K562 (cell line): ENCODE measurements around the gene BAIAP2. TPM values are rescaled to one million over a fixed set of nuclear protein-coding genes. Genes with fewer than 3 reads are reported as not detected.

Experiments used
- ARID1B ChIP-seq: fragments of 450-650 bp; IDR thresholded peaks from 2 replicates; pipeline ENCODE4 v1.6.1; 2016; ENCODE audit warnings: antibody characterized with exemption, mild to moderate bottlenecking, inconsistent platforms
- NFYB ChIP-seq: IDR thresholded peaks from 2 replicates; pipeline ENCODE4 v1.6.1; 2011; ENCODE audit warnings: mild to moderate bottlenecking, moderate library complexity; ENCODE audit not compliant: insufficient read length; ENCODE audit errors: extremely low read depth
- NR2C2 ChIP-seq, 2 experiments: fragments of 200-800 bp in 1 of 2; sonication (Bioruptor generic) in 1 of 2; sonication (generic) in 1 of 2; formaldehyde crosslinking in 1 of 2; IDR thresholded peaks; 2 replicates each; pipeline versions ENCODE4 v1.6.1 to v1.8.0; 2016 to 2022; ENCODE audit warnings: mild to moderate bottlenecking in 1 of 2, missing compliant biosample characterization in 1 of 2, missing genetic modification characterization in 1 of 2, missing genetic modification reagents in 1 of 2
- SMAD4 ChIP-seq: fragments of 250-450 bp; sonication (Bioruptor Pico); conservative IDR thresholded peaks from 2 replicates; pipeline ENCODE4 v1.8.0; 2021; ENCODE audit warnings: inconsistent platforms, mild to moderate bottlenecking, moderate library complexity
- ZNF133 ChIP-seq: fragments of 250-450 bp; sonication (Bioruptor Pico); IDR thresholded peaks from 2 replicates; pipeline ENCODE4 v1.4.0; 2020; ENCODE audit warnings: mild to moderate bottlenecking
- ZNF41 ChIP-seq: fragments of 250-450 bp; sonication (Bioruptor Pico); conservative IDR thresholded peaks from 2 replicates; pipeline ENCODE4 v1.4.0; 2020; ENCODE audit warnings: mild to moderate bottlenecking
- ZNF583 ChIP-seq: fragments of 250-450 bp; sonication (Bioruptor Pico); IDR thresholded peaks from 2 replicates; pipeline ENCODE4 v1.4.0; 2020
- polyA plus RNA-seq, 8 experiments: library from polyadenylated mRNA; depleted of rRNA in 4 of 8; stranded (reverse) in 5 of 8; unstranded in 3 of 8; fragments of >200 nt; fragmentation: Nextera tagmentation in 2 of 8; fragmentation: Illumina TruSeq in 1 of 8; extraction: Ambion mirVana in 2 of 8; extraction: Trizol in 1 of 8; gene quantifications; 2 replicates each; pipeline versions ENCODE4 v1.2.1 to v1.2.3, GENCODE V29; 2011 to 2014; ENCODE audit warnings: inconsistent platforms in 1 of 8, missing spikeins in 1 of 8
- total RNA-seq, 7 experiments: library from RNA; depleted of rRNA in 6 of 7; stranded (reverse); fragments of >200 nt in 6 of 7; fragmentation: Illumina TruSeq in 2 of 7; extraction: Trizol in 2 of 7; gene quantifications; 2 replicates each; pipeline versions ENCODE4 v1.2.1 to v1.2.3, GENCODE V29; 2011 to 2021; ENCODE audit warnings: low replicate concordance in 1 of 7
- TF ChIP-seq, protein P1 (sequence below), 2 experiments: fragments of 450-650 bp; IDR thresholded peaks; 2 replicates each; pipeline ENCODE4 v1.6.1; 2016; ENCODE audit warnings: mild to moderate bottlenecking in 2 of 2, borderline replicate concordance in 1 of 2, low read depth in 1 of 2, moderate library complexity in 1 of 2
- TF ChIP-seq, protein P2 (sequence below): fragments of 450-650 bp; IDR thresholded peaks from 2 replicates; pipeline ENCODE4 v1.6.1; 2016; ENCODE audit warnings: low read depth

Gene BAIAP2
- total and polyA plus RNA-seq, 9 of the 15 experiments (the other 6 are each of a cell fraction or from before 2014, with no cell fraction given) = 2.3 to 51.6 (median 18.4) TPM

GRCh38 chr17:81094509-81095382 is 59.8 kb downstream of the BAIAP2 start (continued):
- TF ChIP-seq ZNF583 (CRISPR knock-in tag) = no peak
- no peak for TF ChIP-seq ZNF133 (CRISPR knock-in tag)
- TF ChIP-seq, protein P1, sequence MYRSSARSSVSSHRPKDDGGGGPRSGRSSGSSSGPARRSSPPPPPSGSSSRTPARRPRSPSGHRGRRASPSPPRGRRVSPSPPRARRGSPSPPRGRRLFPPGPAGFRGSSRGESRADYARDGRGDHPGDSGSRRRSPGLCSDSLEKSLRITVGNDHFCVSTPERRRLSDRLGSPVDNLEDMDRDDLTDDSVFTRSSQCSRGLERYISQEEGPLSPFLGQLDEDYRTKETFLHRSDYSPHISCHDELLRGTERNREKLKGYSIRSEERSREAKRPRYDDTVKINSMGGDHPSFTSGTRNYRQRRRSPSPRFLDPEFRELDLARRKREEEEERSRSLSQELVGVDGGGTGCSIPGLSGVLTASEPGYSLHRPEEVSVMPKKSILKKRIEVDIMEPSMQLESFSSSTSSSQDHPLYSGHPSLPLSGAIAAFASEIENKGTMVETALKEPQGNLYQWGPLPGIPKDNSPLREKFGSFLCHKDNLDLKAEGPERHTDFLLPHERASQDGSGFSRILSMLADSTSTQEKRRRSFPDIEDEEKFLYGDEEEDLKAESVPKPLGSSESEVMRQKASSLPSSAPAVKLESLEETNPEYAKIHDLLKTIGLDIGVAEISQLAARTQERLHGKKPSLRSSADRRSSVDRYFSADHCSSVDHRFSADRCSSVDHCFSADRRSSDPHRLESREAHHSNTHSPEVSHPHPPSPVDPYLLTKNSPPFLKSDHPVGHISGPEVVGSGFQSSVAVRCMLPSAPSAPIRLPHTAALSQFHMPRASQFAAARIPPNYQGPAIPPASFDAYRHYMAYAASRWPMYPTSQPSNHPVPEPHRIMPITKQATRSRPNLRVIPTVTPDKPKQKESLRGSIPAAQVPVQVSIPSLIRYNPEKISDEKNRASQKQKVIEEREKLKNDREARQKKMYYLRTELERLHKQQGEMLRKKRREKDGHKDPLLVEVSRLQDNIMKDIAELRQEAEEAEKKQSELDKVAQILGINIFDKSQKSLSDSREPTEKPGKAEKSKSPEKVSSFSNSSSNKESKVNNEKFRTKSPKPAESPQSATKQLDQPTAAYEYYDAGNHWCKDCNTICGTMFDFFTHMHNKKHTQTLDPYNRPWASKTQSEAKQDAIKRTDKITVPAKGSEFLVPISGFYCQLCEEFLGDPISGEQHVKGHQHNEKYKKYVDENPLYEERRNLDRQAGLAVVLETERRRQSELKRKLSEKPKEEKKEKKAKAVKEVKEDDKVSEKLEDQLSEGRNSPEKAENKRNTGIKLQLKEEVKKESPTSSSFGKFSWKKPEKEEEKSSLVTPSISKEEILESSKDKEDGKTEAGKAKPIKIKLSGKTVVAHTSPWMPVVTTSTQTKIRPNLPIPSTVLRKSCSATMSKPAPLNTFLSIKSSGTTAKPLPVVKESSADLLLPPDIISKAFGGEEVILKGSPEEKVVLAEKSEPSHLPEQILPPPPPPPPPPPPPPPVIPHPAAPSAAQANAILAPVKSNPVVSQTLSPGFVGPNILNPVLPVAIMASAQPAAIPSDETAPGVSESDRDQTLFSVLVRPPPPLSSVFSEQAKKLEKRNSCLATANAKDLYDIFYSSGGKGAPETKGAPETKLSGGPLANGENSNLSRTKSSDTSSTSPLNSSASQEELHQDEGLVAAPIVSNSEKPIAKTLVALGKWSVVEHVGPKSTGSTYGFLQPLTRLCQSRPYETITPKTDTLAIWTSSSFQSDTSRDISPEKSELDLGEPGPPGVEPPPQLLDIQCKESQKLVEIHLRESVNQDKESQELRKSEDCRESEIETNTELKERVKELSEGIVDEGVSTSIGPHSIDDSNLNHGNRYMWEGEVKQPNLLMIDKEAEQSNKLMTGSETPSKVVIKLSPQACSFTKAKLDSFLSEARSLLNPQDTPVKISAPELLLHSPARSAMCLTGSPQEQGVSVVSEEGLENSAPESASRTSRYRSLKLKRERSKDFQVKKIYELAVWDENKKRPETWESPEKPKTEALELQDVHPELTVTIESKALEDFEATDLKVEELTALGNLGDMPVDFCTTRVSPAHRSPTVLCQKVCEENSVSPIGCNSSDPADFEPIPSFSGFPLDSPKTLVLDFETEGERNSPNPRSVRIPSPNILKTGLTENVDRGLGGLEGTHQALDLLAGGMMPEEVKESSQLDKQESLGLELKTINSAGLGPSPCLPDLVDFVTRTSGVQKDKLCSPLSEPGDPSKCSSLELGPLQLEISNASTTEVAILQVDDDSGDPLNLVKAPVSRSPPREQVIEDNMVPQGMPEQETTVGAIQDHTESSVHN (IDR thresholded peaks at IDR 0.05; ENCODE audit: borderline replicate concordance in 1 of 2, low read depth in 1 of 2) = peak in 1 of 2 experiments; percentile 94; a peak in 2 of 4 replicates
- 0 out of 2 replicates have a peak, but pooled peaks have one; percentile 37 for TF ChIP-seq NR2C2 (CRISPR knock-in tag; IDR thresholded peaks at IDR 0.05)
- peak; percentile 75; the same call in 1 of the 2 replicates for TF ChIP-seq NR2C2 (tag; IDR thresholded peaks at IDR 0.05)
- TF ChIP-seq SMAD4 = peak; percentile 75
- TF ChIP-seq, protein P2, sequence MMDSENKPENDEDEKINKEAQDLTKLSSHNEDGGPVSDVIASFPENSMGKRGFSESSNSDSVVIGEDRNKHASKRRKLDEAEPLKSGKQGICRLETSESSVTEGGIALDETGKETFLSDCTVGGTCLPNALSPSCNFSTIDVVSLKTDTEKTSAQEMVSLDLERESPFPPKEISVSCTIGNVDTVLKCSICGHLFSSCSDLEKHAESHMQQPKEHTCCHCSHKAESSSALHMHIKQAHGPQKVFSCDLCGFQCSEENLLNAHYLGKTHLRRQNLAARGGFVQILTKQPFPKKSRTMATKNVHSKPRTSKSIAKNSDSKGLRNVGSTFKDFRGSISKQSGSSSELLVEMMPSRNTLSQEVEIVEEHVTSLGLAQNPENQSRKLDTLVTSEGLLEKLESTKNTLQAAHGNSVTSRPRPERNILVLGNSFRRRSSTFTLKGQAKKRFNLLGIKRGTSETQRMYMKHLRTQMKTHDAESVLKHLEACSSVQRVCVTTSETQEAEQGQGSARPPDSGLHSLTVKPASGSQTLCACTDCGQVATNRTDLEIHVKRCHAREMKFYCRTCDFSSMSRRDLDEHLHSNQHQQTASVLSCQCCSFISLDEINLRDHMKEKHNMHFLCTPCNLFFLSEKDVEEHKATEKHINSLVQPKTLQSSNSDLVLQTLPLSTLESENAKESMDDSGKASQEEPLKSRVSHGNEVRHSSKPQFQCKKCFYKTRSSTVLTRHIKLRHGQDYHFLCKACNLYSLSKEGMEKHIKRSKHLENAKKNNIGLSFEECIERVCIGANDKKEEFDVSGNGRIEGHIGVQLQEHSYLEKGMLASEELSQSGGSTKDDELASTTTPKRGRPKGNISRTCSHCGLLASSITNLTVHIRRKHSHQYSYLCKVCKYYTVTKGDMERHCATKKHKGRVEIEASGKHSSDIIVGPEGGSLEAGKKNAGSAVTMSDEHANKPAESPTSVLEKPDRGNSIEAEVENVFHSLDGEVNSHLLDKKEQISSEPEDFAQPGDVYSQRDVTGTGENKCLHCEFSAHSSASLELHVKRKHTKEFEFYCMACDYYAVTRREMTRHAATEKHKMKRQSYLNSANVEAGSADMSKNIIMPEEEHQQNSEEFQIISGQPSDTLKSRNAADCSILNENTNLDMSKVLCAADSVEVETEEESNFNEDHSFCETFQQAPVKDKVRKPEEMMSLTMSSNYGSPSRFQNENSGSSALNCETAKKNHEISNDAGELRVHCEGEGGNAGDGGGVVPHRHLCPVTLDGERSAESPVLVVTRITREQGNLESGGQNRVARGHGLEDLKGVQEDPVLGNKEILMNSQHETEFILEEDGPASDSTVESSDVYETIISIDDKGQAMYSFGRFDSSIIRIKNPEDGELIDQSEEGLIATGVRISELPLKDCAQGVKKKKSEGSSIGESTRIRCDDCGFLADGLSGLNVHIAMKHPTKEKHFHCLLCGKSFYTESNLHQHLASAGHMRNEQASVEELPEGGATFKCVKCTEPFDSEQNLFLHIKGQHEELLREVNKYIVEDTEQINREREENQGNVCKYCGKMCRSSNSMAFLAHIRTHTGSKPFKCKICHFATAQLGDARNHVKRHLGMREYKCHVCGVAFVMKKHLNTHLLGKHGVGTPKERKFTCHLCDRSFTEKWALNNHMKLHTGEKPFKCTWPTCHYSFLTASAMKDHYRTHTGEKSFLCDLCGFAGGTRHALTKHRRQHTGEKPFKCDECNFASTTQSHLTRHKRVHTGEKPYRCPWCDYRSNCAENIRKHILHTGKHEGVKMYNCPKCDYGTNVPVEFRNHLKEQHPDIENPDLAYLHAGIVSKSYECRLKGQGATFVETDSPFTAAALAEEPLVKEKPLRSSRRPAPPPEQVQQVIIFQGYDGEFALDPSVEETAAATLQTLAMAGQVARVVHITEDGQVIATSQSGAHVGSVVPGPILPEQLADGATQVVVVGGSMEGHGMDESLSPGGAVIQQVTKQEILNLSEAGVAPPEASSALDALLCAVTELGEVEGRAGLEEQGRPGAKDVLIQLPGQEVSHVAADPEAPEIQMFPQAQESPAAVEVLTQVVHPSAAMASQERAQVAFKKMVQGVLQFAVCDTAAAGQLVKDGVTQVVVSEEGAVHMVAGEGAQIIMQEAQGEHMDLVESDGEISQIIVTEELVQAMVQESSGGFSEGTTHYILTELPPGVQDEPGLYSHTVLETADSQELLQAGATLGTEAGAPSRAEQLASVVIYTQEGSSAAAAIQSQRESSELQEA = no peak
- TF ChIP-seq ARID1B = peak; percentile 84
- TF ChIP-seq ZNF41 (CRISPR knock-in tag) = 0 out of 2 replicates have a peak, but pooled peaks have one; percentile 14
- no peak for TF ChIP-seq NFYB
